ENCODE data around the gene NUDCD3. TPM values are rescaled to one million over a fixed set of nuclear protein-coding genes. Genes with fewer than 3 reads are reported as not detected.

Gene NUDCD3
- total RNA-seq, 1 donor from 2014 or later, result 86.8 TPM

DNA sequence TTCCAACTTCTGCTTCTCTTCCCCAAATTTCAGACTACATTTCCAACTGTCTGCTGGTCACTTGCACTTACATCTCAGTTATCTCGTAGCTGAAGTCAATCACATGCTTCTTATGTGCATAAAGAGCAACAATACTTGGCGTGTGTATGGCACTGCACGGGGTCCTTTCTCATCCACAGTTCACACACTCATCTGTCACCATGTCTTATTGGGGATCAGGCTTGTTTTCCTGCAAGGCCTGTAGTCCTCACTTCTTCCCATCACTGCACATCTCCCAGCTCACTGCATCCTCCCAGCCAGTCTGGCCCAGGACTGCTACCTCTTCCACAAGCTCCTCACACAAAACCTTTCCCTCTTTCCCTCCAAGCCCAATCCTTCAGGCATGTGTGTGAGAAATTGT, 35.3 kb downstream of the NUDCD3 start:
- H4K20me1 ChIP-seq (ENCODE audit: insufficient read depth, low read length), result peaks cover 63% of the 10 kb centered on the region

DNA sequence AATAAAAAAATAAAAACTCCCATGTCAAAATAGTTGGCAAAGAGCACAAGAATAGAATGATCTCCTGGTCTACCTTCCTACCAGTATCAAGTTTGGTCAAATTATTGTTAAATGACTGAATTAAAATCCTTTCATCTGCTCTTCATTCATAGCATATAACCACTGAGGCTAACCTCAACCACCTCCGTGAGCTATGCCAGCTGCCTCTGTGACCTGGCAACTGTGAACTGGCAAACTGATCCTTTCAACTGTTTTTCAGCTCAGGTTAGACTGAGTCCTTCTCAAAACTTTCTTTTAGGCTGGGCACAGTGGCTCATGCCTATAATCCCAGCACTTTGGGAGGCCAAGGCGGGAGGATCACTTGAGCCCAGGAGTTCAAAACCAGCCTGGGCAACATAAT, 36.1 kb downstream of the NUDCD3 start:
- Mint-ChIP-seq H3K9me3 (ENCODE audit: unreplicated experiment) (no peaks in the 10 kb centered on the region), H3K4me1 (ENCODE audit: low read depth, unreplicated experiment) (peaks cover 2% of the 10 kb centered on the region), H3K27me3 (ENCODE audit: low read depth, unreplicated experiment) (no peaks in the 10 kb centered on the region), H3K27ac (ENCODE audit: unreplicated experiment) (no peak overlapping the region), H3K4me3 (ENCODE audit: unreplicated experiment) (no peak overlapping the region), H3K36me3 (ENCODE audit: low read depth, unreplicated experiment) (no peaks in the 10 kb centered on the region)
- peaks cover under 1% of the 10 kb centered on the region for H3K4me1 ChIP-seq (ENCODE audit: insufficient read depth, low read length)
- no peak for FAIRE-seq
- H3K27ac ChIP-seq (ENCODE audit: low read depth, low read length), result no peak overlapping the region
- no peak for DNase-seq (ENCODE audit: low read depth)
- H3K4me3 ChIP-seq (ENCODE audit: insufficient read depth, low read depth, low read length), result no peak overlapping the region
- peaks cover 66% of the 10 kb centered on the region for H4K20me1 ChIP-seq (ENCODE audit: insufficient read depth, low read length)
- no peak overlapping the region for H3K4me2 ChIP-seq (ENCODE audit: low read length)
- no peak overlapping the region for H3K9ac ChIP-seq (ENCODE audit: low read length)
- H3K9me3 ChIP-seq (ENCODE audit: insufficient read depth, low read depth, low read length), result no peaks in the 10 kb centered on the region
- H3K36me3 ChIP-seq (ENCODE audit: insufficient read depth, low read length), result peaks cover 5% of the 10 kb centered on the region
- TF ChIP-seq, protein P1, sequence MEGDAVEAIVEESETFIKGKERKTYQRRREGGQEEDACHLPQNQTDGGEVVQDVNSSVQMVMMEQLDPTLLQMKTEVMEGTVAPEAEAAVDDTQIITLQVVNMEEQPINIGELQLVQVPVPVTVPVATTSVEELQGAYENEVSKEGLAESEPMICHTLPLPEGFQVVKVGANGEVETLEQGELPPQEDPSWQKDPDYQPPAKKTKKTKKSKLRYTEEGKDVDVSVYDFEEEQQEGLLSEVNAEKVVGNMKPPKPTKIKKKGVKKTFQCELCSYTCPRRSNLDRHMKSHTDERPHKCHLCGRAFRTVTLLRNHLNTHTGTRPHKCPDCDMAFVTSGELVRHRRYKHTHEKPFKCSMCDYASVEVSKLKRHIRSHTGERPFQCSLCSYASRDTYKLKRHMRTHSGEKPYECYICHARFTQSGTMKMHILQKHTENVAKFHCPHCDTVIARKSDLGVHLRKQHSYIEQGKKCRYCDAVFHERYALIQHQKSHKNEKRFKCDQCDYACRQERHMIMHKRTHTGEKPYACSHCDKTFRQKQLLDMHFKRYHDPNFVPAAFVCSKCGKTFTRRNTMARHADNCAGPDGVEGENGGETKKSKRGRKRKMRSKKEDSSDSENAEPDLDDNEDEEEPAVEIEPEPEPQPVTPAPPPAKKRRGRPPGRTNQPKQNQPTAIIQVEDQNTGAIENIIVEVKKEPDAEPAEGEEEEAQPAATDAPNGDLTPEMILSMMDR (IDR thresholded peaks at IDR 0.05; ENCODE audit: insufficient read depth, low read depth, low read length), result no peak
- H3K79me2 ChIP-seq (ENCODE audit: insufficient read depth, low read length), result peaks cover 79% of the 10 kb centered on the region
- no peak overlapping the region for H2AFZ ChIP-seq (ENCODE audit: low read depth, low read length)
- no peaks in the 10 kb centered on the region for H3K27me3 ChIP-seq (ENCODE audit: insufficient read depth, low read length)

More for the DNA sequence above, 35.3 kb downstream of the NUDCD3 start:
- DNase-seq (ENCODE audit: low read depth) (no peak), FAIRE-seq (no peak)
- H3K27me3 ChIP-seq (ENCODE audit: insufficient read depth, low read length), result no peaks in the 10 kb centered on the region
- no peak overlapping the region for H3K27ac ChIP-seq (ENCODE audit: low read depth, low read length)
- H3K4me2 ChIP-seq (ENCODE audit: low read length), result no peak overlapping the region
- H3K36me3 ChIP-seq (ENCODE audit: insufficient read depth, low read length), result peaks cover 5% of the 10 kb centered on the region
- no peak overlapping the region for H2AFZ ChIP-seq (ENCODE audit: low read depth, low read length)
- peaks cover 4% of the 10 kb centered on the region for H3K4me1 Mint-ChIP-seq (ENCODE audit: low read depth, unreplicated experiment)
- H3K36me3 Mint-ChIP-seq (ENCODE audit: low read depth, unreplicated experiment), result no peaks in the 10 kb centered on the region
- H3K27ac Mint-ChIP-seq (ENCODE audit: unreplicated experiment), result no peak overlapping the region
- H3K27me3 Mint-ChIP-seq (ENCODE audit: low read depth, unreplicated experiment), result no peaks in the 10 kb centered on the region
- no peak overlapping the region for H3K4me3 ChIP-seq (ENCODE audit: insufficient read depth, low read depth, low read length)
- H3K9ac ChIP-seq (ENCODE audit: low read length), result no peak overlapping the region
- H3K9me3 ChIP-seq (ENCODE audit: insufficient read depth, low read depth, low read length), result no peaks in the 10 kb centered on the region
- H3K4me1 ChIP-seq (ENCODE audit: insufficient read depth, low read length), result no peaks in the 10 kb centered on the region
- no peaks in the 10 kb centered on the region for H3K9me3 Mint-ChIP-seq (ENCODE audit: unreplicated experiment)
- H3K79me2 ChIP-seq (ENCODE audit: insufficient read depth, low read length), result peaks cover 76% of the 10 kb centered on the region
- no peak overlapping the region for H3K4me3 Mint-ChIP-seq (ENCODE audit: unreplicated experiment)
- TF ChIP-seq, protein P1 (IDR thresholded peaks at IDR 0.05; ENCODE audit: insufficient read depth, low read depth, low read length), result no peak
- TF ChIP-seq EZH2 (IDR thresholded peaks at IDR 0.05; ENCODE audit: insufficient read depth, low read length), result no peak

DNA sequence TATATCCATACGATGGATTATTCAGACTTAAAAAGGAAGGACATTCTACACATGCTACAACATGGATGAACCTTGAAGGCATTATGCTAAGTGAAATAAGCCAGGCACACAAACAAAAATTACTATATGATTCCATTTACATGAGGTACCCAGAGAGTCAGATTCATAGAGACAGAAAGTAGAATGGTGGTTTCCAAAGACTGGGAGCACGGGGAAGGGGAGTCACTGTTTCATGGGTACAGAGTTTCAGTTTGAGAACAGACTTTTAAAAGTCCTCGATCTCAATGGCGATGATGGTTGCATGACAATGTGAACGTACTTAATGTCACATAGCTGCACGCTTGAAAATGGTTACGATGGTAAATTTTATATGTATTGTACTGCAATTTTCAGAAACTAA, 39.3 kb downstream of the NUDCD3 start:
- peaks cover 75% of the 10 kb centered on the region for H4K20me1 ChIP-seq (ENCODE audit: insufficient read depth, low read length)
- Mint-ChIP-seq H3K36me3 (ENCODE audit: low read depth, unreplicated experiment) (peaks cover 7% of the 10 kb centered on the region), H3K4me1 (ENCODE audit: low read depth, unreplicated experiment) (peaks cover 12% of the 10 kb centered on the region)

More for the DNA sequence above, 39.3 kb downstream of the NUDCD3 start:
- H3K36me3 ChIP-seq (ENCODE audit: insufficient read depth, low read length), result peaks cover 5% of the 10 kb centered on the region
- Mint-ChIP-seq H3K27me3 (ENCODE audit: low read depth, unreplicated experiment) (no peaks in the 10 kb centered on the region), H3K9me3 (ENCODE audit: unreplicated experiment) (no peaks in the 10 kb centered on the region), H3K27ac (ENCODE audit: unreplicated experiment) (no peak overlapping the region), H3K4me3 (ENCODE audit: unreplicated experiment) (no peak overlapping the region)
- H3K27me3 ChIP-seq (ENCODE audit: insufficient read depth, low read length), result no peaks in the 10 kb centered on the region
- H3K9me3 ChIP-seq (ENCODE audit: insufficient read depth, low read depth, low read length), result no peaks in the 10 kb centered on the region
- peaks cover 3% of the 10 kb centered on the region for H3K4me1 ChIP-seq (ENCODE audit: insufficient read depth, low read length)
- no peak overlapping the region for H3K27ac ChIP-seq (ENCODE audit: low read depth, low read length)
- peaks cover 86% of the 10 kb centered on the region for H3K79me2 ChIP-seq (ENCODE audit: insufficient read depth, low read length)
- no peak for DNase-seq (ENCODE audit: low read depth)
- H2AFZ ChIP-seq (ENCODE audit: low read depth, low read length), result no peak overlapping the region
- no peak for FAIRE-seq
- no peak overlapping the region for H3K4me2 ChIP-seq (ENCODE audit: low read length)
- TF ChIP-seq EZH2 (IDR thresholded peaks at IDR 0.05; ENCODE audit: insufficient read depth, low read length), result no peak
- TF ChIP-seq, protein P1 (IDR thresholded peaks at IDR 0.05; ENCODE audit: insufficient read depth, low read depth, low read length), result no peak
- no peak overlapping the region for H3K4me3 ChIP-seq (ENCODE audit: insufficient read depth, low read depth, low read length)
- no peak overlapping the region for H3K9ac ChIP-seq (ENCODE audit: low read length)
